HG03159 (cell line): ENCODE data around the gene HBG1.

Source experiments
- ATAC-seq: cut with Tn5 transposase; IDR thresholded peaks from one replicate; pipeline ENCODE4 v1.9.1; 2021; ENCODE audit warnings: mild to moderate bottlenecking, moderate library complexity; ENCODE audit not compliant: unreplicated experiment

HBG1 gene

DNA sequence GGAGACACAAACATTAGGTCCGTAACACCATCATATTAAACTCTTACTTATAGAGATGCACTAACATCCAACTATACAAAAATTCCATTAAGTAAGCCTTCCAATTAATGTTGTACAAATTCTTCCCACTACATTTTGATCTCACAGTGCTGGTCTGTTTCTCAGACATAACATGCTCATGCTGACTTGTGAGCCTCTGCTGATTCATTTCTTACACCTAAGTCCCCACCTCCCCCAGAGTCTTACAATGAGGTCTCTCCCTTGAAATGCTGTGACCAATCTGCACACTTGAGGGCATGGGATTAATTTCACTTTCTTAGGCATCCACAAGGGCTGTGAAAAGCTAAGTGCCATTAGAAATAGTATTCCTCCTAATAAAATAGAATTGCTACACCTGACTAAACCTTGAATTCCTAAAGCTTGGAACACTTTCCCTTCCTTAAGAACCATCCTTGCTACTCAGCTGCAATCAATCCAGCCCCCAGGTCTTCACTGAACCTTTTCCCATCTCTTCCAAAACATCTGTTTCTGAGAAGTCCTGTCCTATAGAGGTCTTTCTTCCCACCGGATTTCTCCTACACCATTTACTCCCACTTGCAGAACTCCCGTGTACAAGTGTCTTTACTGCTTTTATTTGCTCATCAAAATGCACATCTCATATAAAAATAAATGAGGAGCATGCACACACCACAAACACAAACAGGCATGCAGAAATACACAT, 2.0 kb downstream of the HBG1 start:
- no peak for ATAC-seq

DNA sequence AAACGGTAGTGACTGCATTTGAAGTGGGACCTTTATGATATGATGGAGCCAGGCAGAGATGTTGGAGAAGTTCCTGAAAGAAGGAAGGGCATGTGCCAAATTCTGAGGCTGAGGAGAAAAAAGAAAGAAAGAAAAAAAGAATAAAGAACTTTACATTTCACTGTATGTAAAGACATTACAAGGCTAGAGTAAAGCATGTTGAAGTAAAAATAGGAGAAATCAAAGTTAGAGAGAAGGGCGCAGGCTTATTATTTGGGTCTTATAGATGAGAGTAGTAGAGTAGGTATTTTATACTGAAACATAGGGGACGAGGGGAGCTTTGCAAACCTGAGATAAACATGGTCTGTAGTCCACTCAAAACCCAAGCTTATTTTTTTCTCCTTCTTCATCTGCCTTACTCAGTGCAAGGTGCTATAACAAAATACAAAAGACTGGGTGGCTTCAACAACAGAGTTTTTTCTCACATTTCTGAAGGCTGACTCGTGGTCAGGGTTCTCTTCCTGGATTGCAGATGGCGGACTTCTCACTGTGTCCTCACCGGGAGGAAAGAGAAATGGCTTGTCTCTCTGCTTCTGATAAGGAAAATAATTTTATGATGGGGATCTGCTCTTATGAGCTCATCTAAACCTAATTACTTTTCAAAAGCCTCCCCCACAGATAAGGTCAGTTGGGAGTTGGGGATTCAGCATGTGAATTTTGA, 2.7 kb downstream of the HBG1 start:
- no peak for ATAC-seq

DNA sequence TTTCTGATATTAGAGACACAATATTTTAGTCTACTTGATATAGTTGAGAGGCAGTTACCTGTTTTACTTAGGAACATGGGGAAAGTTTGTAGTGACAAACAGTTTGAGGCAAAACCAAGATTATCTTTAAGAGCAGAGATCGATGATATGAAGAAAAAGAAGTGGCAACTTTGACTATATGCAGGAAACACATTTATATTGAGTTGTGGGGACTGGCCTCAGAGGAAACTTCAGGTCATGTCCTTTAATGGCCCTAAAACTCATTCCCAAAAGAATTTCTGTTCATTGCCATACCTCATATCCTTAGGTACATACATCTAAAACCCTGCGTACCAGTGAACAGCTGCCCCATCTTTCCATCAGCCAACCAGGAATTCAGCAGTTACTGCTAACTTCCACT, 4.5 kb downstream of the HBG1 start:
- no peak for ATAC-seq

DNA sequence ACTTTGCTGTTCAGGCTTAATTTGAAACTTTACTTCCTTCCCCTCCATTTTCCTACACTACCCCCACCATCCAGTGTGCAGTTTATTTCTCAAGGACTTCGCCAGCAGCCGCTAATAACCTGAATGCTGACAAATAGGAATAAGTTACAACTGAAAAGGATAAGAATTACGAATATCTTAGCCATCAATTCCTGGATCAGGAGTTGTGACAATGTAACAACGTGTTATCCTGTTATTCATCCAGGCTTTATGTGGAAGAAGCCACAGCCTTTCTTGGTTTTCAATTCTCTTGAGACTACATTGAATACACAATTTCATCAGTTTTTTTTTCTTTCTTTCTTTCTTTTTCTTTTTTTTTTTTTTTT, 5.9 kb downstream of the HBG1 start:
- ATAC-seq, result no peak

DNA sequence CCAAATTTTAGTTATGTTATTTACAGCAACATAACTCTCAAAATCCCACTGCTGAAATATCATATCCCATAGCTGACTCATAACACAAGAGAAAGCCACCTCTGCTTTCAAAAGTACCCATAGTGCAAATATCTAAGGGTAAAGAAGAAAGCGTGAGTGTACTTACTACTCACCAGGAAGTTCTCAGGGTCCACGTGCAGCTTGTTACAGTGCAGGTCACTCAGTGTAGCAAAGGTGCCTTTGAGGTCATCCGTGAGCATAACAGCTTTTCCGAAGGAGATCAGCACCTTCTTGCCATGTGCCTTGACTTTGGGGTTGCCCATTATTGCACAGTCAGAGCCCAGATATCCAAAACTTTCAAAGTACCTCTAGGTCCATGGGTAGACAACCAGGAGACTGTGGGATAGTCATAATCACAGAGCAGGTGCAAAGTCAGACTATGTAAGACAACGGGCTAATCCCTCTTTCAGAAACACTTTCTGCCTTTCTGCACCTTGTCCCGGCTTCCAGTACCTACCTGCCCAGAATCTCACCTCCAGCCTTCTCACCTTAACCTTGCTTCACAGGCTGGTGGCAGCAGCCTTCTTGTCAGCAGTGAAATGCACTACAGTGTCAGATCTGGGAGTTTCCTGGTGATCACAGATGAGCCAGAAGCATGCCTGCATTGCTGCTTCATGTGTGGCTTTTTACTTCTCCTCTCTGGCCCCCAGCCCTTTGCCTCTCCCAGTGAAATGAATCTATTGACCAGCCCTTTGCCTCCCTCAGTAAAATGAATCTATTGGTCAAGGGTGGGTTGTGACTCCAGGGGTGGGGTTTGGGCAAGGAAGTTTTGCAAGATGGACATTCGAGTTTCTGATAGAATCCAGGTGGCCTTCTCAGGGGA, 6.5 kb downstream of the HBG1 start:
- ATAC-seq, result peak; percentile 65

DNA sequence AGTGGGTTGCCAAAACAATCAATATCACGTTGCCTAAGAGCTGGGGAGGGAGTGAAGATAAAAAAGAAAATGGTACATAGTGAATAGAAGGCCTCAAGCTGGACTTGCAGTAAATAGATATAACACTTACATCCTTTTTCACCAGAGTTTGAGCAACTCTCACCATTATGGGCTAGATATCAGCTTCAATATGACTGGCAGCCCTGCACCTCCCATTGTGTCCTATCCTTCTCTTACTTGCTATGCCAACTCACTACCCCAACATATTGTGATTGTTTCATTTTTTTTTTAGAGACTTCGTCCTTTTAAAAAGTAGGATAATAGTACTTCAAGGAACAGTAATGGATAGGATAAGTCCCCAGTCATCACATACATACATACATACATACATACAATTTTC, 7.4 kb downstream of the HBG1 start:
- ATAC-seq, result no peak

DNA sequence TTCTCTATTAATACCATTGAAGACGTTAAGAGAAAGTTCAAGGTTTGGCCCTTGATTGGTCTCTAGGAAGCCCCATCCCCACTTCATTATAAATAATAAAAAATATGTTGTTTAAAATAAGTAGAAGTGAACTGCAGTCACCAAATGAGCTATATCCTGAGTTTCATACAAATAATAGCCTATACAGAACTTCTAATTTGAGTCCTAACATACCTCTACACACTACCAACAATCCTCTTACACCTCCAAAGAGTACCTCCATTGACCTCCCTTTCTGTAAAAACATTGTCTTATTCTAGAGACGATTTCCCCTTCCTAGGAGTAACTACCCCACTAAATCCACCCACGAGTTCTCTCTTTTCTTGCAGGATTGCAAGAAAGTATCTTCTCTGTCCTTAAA, 8.2 kb downstream of the HBG1 start:
- ATAC-seq, result no peak

DNA sequence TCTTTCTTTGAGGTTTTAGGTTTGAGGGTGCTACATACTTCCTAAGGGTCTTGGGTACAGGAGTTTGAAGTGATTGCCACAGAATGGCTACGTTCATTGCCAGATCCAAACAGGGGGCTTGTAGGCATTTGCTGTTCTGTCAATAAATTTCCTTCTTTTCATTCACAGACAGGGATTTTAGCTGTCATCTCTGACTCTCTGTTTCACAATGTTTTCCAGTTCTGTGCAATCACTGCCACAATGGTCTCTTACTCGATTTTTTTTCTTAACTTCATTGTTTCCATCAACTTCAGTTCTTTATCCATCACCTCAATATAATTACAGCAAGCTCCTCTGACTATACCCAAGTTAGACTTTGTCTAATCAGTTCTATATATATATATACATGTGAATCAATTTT, 9.2 kb downstream of the HBG1 start:
- no peak for ATAC-seq

DNA sequence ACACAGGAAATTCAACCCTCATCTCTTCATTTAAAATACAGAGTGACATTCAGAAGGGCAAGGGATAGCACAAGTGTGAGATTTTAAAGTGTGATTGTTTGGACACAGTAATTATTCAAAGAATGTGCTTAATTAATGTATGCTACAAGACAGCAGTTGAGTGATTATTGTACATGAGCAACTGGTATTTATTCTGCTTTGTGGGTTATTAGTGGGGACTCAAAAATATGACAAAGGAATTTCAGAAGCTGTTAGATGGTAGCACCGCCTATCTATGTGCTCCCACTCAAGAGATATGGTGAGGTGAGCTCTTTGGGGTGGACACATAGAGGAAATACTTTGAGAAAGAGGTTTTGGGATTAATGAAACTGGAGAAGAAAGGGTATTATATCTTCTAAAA, 9.6 kb downstream of the HBG1 start:
- ATAC-seq, result no peak

DNA sequence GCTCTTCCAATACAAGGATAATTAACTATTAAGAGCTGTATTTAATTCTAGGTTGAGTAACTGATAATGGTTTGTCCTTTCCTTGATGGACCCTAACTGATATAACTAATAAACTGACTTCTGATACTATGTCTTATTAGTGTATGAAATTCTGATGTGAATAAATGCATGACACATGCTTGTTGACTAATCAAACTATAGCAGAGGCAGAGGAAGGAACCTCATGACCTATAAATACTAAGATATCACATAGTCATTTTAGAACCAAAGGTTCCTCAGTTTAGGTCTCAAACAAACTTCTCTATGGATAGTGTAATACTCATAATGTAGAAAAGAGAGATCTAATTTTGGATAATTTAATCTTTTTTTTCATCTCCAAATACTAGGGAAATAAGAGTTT, 10.6 kb downstream of the HBG1 start:
- ATAC-seq, result no peak

DNA sequence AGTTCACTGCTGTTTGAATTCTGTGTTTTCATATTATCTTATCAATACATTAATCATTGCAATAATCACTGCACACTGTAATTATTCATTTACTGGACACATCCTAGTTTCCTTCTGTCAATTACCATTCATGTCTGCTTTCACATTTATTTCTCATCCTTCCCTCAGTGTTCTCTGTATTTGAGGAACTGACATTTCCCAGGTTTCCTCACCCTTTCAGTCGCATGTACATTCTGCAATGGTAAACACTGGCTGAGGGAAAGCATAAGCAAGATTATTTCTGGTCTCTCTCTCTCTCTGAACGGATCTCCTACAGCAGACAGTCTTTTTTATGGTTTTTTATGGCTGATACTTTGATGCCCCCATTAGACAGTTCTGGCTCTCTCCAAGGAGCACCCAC, 11.2 kb downstream of the HBG1 start:
- ATAC-seq, result no peak

DNA sequence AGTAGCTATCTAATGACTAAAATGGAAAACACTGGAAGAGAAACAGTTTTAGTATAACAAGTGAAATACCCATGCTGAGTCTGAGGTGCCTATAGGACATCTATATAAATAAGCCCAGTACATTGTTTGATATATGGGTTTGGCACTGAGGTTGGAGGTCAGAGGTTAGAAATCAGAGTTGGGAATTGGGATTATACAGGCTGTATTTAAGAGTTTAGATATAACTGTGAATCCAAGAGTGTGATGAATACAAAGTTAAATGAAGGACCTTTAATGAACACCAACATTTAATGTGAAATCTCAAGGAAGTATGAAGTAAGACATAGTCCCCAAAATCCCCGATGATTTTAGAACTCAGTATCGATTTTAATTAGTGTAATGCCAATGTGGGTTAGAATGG, 12.2 kb downstream of the HBG1 start:
- no peak for ATAC-seq

DNA sequence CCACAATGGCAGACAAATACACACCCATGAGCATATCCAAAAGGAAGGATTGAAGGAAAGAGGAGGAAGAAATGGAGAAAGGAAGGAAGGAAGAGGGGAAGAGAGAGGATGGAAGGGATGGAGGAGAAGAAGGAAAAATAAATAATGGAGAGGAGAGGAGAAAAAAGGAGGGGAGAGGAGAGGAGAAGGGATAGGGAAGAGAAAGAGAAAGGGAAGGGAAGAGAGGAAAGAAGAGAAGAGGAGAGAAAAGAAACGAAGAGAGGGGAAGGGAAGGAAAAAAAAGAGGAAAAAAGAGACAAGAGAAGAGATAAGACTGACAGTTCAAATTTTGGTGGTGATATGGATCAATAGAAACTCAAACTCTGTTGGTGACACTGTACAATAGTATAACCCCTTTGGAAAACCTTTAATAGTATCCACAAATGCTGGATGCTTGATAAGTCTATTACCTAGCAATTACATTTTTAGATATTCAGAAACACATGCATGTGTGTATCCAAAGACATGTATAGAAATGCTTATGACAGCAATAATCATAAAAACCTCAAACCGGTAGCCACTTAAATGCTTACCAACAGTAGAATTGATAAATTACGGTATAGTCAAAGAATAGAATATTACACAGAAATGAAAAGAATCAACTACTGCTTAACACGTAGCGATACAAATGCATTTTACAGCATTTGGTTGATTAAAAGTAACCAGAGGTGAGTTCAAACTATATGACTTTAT, 14.1 kb downstream of the HBG1 start:
- ATAC-seq, result no peak

DNA sequence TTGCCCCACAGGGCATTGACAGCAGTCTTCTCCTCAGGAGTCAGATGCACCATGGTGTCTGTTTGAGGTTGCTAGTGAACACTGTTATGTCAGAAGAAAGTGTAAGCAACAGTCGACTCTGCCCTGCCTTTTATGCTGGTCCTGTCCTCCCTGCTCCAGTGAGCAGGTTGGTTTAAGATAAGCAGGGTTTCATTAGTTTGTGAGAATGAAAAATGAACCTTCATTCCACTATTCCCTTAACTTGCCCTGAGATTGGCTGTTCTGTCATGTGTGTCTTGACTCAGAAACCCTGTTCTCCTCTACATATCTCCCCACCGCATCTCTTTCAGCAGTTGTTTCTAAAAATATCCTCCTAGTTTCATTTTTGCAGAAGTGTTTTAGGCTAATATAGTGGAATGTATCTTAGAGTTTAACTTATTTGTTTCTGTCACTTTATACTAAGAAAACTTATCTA, 15.2 kb downstream of the HBG1 start, which contains the start of gene HBD:
Gene HBD (minus strand): TSS at position 103 of the 454 bp plus-strand sequence. CDS start 50 bp downstream, at position 53.
- peak; percentile 82 for ATAC-seq

DNA sequence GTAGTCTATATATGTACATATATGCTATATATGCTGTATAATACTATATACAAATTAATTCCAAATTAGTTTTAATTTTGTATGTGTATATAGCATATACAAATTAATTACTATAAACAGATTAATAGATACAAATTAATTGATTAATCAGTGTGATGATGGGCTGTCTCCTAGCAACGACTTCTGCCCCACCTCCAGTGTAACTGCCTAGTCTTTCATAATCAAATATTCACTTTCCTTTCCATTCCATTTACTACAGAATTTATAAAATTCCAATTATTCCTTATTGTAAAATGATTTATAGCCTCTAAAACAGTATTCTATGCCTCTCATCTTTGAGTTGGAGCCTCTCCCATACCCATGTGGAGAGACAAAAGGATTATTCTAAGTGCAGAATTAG, 16.4 kb downstream of the HBG1 start:
- ATAC-seq, result no peak

DNA sequence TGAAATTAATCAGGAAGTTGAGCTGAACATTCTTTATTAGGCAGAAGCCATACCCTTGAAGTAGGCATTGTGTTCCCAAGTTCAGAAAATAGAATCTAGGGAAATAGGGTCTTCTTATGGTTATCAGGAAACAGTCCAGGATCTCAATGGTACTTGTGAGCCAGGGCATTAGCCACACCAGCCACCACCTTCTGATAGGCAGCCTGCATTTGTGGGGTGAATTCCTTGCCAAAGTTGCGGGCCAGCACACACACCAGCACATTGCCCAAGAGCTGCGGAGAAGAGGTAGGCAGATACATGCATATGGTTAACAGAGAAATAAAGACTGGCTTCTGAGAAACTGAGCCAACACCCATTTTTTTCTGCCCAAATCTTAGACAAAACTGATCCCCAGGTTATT, 16.8 kb downstream of the HBG1 start:
- ATAC-seq, result no peak

DNA sequence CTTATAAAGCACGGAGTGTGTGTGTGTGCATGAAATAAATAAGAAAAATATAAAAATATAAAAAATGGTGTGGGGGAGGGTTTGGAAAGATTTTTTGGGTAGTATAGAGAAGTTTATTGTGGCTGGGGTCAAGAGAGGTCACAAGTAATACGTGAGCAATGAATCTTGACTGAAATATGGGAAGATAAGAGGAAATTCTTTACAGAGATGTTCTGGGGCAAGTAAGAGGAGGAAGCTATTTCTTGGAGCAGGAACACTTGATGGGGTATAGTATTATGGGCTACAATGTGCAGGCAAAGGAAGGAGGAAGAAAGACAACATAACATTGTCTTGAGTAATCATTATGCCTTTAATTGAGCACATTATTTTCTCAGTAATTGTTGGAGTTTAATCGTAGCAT, 17.5 kb downstream of the HBG1 start:
- no peak for ATAC-seq

DNA sequence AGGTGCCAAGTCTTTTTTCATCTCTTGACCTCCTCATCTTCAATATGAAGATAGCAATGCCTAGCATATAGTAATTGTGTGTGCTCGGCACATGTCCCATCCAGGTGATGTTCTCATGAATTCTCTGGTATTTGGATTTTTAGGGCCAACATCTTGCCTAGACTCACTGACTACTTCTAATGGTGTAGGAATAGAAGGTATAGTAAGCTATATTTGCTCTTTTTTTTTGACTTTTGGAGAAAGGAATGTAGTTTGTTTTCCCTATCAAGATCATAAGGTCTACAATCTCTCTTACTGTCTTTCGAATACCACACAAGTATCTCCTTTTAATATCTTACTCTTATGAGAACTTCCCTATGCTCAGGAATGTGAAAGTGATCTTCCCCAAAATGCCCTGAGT, 18.5 kb downstream of the HBG1 start:
- no peak for ATAC-seq

DNA sequence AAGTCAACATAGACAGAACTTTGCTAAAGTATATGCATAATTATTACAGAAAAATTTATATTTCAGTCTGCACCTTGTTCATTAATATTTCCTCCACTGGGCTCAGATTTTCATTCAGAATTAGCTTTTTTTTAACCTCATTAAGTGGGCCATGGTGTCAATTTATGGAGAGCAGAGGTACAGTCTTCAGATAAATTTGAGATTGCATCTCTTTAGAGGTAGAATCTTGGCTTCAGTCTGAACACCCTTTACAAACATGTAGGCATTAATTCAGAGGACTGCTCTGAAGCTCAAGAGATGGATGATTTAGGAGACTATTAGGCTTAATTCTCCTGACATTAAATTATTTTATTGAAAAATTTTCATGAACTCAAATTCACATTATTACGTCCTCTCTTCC, 19.4 kb downstream of the HBG1 start:
- no peak for ATAC-seq

DNA sequence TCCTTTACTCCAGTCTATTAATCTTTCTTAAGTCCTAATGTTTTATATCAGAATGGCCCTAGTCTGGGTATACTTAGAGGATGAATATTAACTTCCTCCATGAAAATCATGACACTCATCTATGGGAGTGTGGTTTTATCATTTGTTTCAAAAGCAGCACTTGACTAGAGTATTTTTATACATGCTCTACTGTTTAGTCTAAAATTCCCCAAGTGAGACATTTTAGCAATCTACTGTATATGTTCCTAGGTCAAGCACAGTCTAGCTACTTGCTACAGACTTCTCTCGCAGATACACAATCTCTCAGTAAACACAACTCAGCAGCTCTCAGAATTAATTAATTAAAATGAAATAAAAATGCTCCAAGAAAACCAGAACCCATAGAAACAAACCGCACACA, 19.9 kb downstream of the HBG1 start:
- no peak for ATAC-seq

DNA sequence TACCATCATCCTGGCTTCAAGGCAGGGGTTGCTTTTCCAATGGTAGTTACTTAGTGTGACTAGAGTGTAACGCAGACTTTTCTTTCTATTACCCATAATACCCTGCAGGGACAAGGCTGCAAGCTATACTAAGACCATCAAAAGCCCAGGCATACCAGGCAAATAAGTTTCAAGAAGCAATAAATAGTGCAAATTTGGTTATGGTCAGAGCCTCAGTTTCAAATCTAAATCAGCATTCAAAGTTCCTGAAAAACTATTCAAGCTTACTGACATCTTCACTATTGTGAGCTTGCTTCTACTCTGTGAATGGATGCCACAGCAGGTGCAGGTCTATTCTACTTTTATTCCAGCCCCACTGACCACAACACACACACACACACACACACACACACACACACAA, 20.3 kb downstream of the HBG1 start:
- no peak for ATAC-seq
